Measurements from ENCODE around the gene PAIP2B. TPM values are rescaled to one million over a fixed set of nuclear protein-coding genes. Genes with fewer than 3 reads are reported as not detected.

PAIP2B gene
- total RNA-seq, 2 experiments from 2014 or later, result 3.0 to 6.9 TPM

GRCh38 chr2:71207601-71208000 lies 19.3 kb downstream of the PAIP2B start:
- no peak overlapping the region for H2AFZ ChIP-seq (ENCODE audit: low read length)
- H3K4me1 ChIP-seq (ENCODE audit: insufficient read depth, low read length, poor library complexity, severe bottlenecking), result no peaks in the 10 kb centered on the region
- no peaks in the 10 kb centered on the region for H3K9me2 ChIP-seq (ENCODE audit: insufficient read depth, low read length)
- no peak overlapping the region for H3K4me3 ChIP-seq (ENCODE audit: low read depth, low read length, poor library complexity, severe bottlenecking)
- no peaks in the 10 kb centered on the region for H3K79me2 ChIP-seq (ENCODE audit: insufficient read depth, low read depth, low read length)
- no peak overlapping the region for H3K27ac ChIP-seq (ENCODE audit: low read depth, low read length, poor library complexity, severe bottlenecking)
- no peaks in the 10 kb centered on the region for H3K9me3 ChIP-seq (ENCODE audit: low read length)
- no peaks in the 10 kb centered on the region for H4K20me1 ChIP-seq (ENCODE audit: insufficient read depth, low read length)
- H3K4me2 ChIP-seq (ENCODE audit: low read length), result no peak overlapping the region
- no TSS peak for BruUV-seq (replicated peaks)
- DNase-seq (ENCODE audit: low spot score), result no peak
- TF ChIP-seq EZH2phosphoT487 (IDR thresholded peaks at IDR 0.05; ENCODE audit: borderline replicate concordance, low read depth, low read length), result no peak
- TF ChIP-seq, protein P1, sequence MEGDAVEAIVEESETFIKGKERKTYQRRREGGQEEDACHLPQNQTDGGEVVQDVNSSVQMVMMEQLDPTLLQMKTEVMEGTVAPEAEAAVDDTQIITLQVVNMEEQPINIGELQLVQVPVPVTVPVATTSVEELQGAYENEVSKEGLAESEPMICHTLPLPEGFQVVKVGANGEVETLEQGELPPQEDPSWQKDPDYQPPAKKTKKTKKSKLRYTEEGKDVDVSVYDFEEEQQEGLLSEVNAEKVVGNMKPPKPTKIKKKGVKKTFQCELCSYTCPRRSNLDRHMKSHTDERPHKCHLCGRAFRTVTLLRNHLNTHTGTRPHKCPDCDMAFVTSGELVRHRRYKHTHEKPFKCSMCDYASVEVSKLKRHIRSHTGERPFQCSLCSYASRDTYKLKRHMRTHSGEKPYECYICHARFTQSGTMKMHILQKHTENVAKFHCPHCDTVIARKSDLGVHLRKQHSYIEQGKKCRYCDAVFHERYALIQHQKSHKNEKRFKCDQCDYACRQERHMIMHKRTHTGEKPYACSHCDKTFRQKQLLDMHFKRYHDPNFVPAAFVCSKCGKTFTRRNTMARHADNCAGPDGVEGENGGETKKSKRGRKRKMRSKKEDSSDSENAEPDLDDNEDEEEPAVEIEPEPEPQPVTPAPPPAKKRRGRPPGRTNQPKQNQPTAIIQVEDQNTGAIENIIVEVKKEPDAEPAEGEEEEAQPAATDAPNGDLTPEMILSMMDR (conservative IDR thresholded peaks at IDR 0.05; ENCODE audit: low read length), result no peak
- intact Hi-C loops (cut with micrococcal nuclease; ENCODE audit: unreplicated experiment), result no loop called here
- no peaks in the 10 kb centered on the region for H3K36me3 ChIP-seq (ENCODE audit: insufficient read depth, low read length)
- CTCF ChIA-PET (ENCODE audit: unreplicated experiment), result no interaction called here
- POLR2A ChIA-PET, result interaction anchor here (0.5 to 1.2 kb wide), 3 partner anchors 13 to 125 kb away, joined by 3 to 4 read pairs (median 3); no protein-coding TSS in a partner anchor

DNA sequence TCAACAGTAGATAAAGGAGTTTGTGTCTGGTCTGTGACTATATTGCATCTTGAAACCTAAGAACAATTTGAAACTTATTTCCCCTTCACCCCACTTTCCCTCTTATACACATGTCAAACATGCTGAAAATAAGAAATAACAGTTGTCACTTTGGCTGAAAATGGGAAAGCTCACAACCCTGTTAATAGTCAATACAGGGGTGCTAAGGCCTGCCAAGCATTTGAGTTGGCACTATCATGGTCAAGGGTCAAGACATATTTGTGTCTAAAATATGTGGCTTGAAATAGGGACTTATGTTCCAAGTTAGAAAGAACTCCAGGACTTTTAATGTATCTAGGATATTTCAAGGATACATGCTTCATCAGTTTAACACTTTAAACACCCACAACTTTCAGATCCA lies 20.6 kb downstream of the PAIP2B start:
- no TSS peak for BruUV-seq (replicated peaks)
- intact Hi-C loops (cut with micrococcal nuclease; ENCODE audit: unreplicated experiment), result no loop called here
- TF ChIP-seq, protein P1 (conservative IDR thresholded peaks at IDR 0.05; ENCODE audit: low read length), result no peak
- no peak for TF ChIP-seq EZH2phosphoT487 (IDR thresholded peaks at IDR 0.05; ENCODE audit: borderline replicate concordance, low read depth, low read length)
- Histone ChIP-seq H3K4me2 (ENCODE audit: low read length) (no peak overlapping the region), H2AFZ (ENCODE audit: low read length) (no peak overlapping the region), H3K9me2 (ENCODE audit: insufficient read depth, low read length) (no peaks in the 10 kb centered on the region), H3K79me2 (ENCODE audit: insufficient read depth, low read depth, low read length) (no peaks in the 10 kb centered on the region), H3K4me3 (ENCODE audit: low read depth, low read length, poor library complexity, severe bottlenecking) (no peak overlapping the region), H4K20me1 (ENCODE audit: insufficient read depth, low read length) (no peaks in the 10 kb centered on the region), H3K36me3 (ENCODE audit: insufficient read depth, low read length) (no peaks in the 10 kb centered on the region), H3K27ac (ENCODE audit: low read depth, low read length, poor library complexity, severe bottlenecking) (no peak overlapping the region), H3K4me1 (ENCODE audit: insufficient read depth, low read length, poor library complexity, severe bottlenecking) (no peaks in the 10 kb centered on the region), H3K9me3 (ENCODE audit: low read length) (no peaks in the 10 kb centered on the region)
- POLR2A ChIA-PET, result interaction anchor here (0.6 to 1.2 kb wide), 3 partner anchors 11 to 229 kb away, joined by 3 read pairs; no protein-coding TSS in a partner anchor
- DNase-seq (ENCODE audit: low spot score), result no peak
- CTCF ChIA-PET (ENCODE audit: unreplicated experiment), result no interaction called here

GRCh38 chr2:71191570-71191943 lies 35.3 kb downstream of the PAIP2B start:
- intact Hi-C loops (cut with micrococcal nuclease; ENCODE audit: unreplicated experiment), result no loop called here
- POLR2A ChIA-PET, result interaction anchor here (1.2 kb wide), 1 partner anchor 9 kb away, joined by 3 read pairs; no protein-coding TSS in a partner anchor
- Histone ChIP-seq H3K4me3 (ENCODE audit: low read depth, low read length, poor library complexity, severe bottlenecking) (no peak overlapping the region), H4K20me1 (ENCODE audit: insufficient read depth, low read length) (no peaks in the 10 kb centered on the region), H3K79me2 (ENCODE audit: insufficient read depth, low read depth, low read length) (no peaks in the 10 kb centered on the region), H3K9me2 (ENCODE audit: insufficient read depth, low read length) (no peaks in the 10 kb centered on the region), H3K36me3 (ENCODE audit: insufficient read depth, low read length) (no peaks in the 10 kb centered on the region), H3K27ac (ENCODE audit: low read depth, low read length, poor library complexity, severe bottlenecking) (no peak overlapping the region), H3K4me2 (ENCODE audit: low read length) (no peak overlapping the region), H3K9me3 (ENCODE audit: low read length) (no peaks in the 10 kb centered on the region), H3K4me1 (ENCODE audit: insufficient read depth, low read length, poor library complexity, severe bottlenecking) (no peaks in the 10 kb centered on the region), H2AFZ (ENCODE audit: low read length) (no peak overlapping the region)
- TF ChIP-seq, protein P1 (conservative IDR thresholded peaks at IDR 0.05; ENCODE audit: low read length), result no peak
- no peak for TF ChIP-seq EZH2phosphoT487 (IDR thresholded peaks at IDR 0.05; ENCODE audit: borderline replicate concordance, low read depth, low read length)
- no TSS peak for BruUV-seq (replicated peaks)
- CTCF ChIA-PET (ENCODE audit: unreplicated experiment), result no interaction called here
- DNase-seq (ENCODE audit: low spot score), result no peak
